ENCODE data around the gene CCDC137.

GRCh38 chr17:81673561-81674258 lies 7.2 kb downstream of the CCDC137 start:
- TF ChIP-seq, protein P1, sequence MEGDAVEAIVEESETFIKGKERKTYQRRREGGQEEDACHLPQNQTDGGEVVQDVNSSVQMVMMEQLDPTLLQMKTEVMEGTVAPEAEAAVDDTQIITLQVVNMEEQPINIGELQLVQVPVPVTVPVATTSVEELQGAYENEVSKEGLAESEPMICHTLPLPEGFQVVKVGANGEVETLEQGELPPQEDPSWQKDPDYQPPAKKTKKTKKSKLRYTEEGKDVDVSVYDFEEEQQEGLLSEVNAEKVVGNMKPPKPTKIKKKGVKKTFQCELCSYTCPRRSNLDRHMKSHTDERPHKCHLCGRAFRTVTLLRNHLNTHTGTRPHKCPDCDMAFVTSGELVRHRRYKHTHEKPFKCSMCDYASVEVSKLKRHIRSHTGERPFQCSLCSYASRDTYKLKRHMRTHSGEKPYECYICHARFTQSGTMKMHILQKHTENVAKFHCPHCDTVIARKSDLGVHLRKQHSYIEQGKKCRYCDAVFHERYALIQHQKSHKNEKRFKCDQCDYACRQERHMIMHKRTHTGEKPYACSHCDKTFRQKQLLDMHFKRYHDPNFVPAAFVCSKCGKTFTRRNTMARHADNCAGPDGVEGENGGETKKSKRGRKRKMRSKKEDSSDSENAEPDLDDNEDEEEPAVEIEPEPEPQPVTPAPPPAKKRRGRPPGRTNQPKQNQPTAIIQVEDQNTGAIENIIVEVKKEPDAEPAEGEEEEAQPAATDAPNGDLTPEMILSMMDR (IDR thresholded peaks at IDR 0.05) = no peak
- no peak for TF ChIP-seq POLR2A (IDR thresholded peaks at IDR 0.05)
